Endometrial microvascular endothelial cells (primary cell): Measurements from ENCODE around the gene LHX1. TPM values are rescaled to one million over a fixed set of nuclear protein-coding genes. Genes with fewer than 3 reads are reported as not detected.

Experiments
- in situ Hi-C: cut with HindIII; loops from 2 replicates; pipeline ENCODE4 v1.10.0; 2017; ENCODE audit warnings: low sequenced_read_pairs, low pct_unique_long_range_greater_than_20kb; ENCODE audit errors: inconsistent ontology term
- total RNA-seq: library from RNA; depleted of rRNA; stranded (reverse); fragments of >200 nt; gene quantifications from one replicate; pipeline ENCODE4 v1.2.3, GENCODE V29; 2015; ENCODE audit errors: inconsistent ontology term

LHX1 gene
- total RNA-seq, 1 donor from 2014 or later = not detected

- in situ Hi-C loops = no loop called here
These were observed 2.3 kb upstream of the LHX1 start for GRCh38 chr17:36934692-36935630.

- in situ Hi-C loops = no loop called here
These were observed 1.4 kb upstream of the LHX1 start for GRCh38 chr17:36935671-36936454.

GRCh38 chr17:36936455-36937000 lies 747 bp upstream of the LHX1 start:
- in situ Hi-C loops = no loop called here

- in situ Hi-C loops = no loop called here
These were observed 787 bp downstream of the LHX1 start for GRCh38 chr17:36937959-36938565.

GRCh38 chr17:36938566-36939051 lies 1.3 kb downstream of the LHX1 start:
- in situ Hi-C loops = no loop called here

GRCh38 chr17:36939052-36939801 lies 2.0 kb downstream of the LHX1 start:
- in situ Hi-C loops = no loop called here

GRCh38 chr17:36939802-36940312 lies 2.6 kb downstream of the LHX1 start:
- in situ Hi-C loops = no loop called here

GRCh38 chr17:36940313-36941264 lies 3.3 kb downstream of the LHX1 start:
- in situ Hi-C loops = no loop called here

- in situ Hi-C loops = no loop called here
These were observed 4.2 kb downstream of the LHX1 start for GRCh38 chr17:36941265-36942010.

GRCh38 chr17:36942019-36942599 lies 4.8 kb downstream of the LHX1 start:
- in situ Hi-C loops = no loop called here

GRCh38 chr17:36942631-36943125 lies 5.4 kb downstream of the LHX1 start:
- in situ Hi-C loops = no loop called here

- in situ Hi-C loops = no loop called here
These were observed 6.2 kb downstream of the LHX1 start for GRCh38 chr17:36943250-36944191.

GRCh38 chr17:36944553-36944952 lies 7.3 kb downstream of the LHX1 start:
- in situ Hi-C loops = no loop called here

GRCh38 chr17:36945140-36945539 lies 7.9 kb downstream of the LHX1 start:
- in situ Hi-C loops = no loop called here
